OCI-LY1 (cell line): ENCODE data around the gene FAM120C.

Source experiments
- H2AFZ ChIP-seq: fragments of 200-600 bp; sonication (generic), shearing (Covaris generic); 2 replicates; pipeline ENCODE4 v1.6.0; 2014; ENCODE audit warnings: antibody characterized with exemption, mild to moderate bottlenecking, low read length
- H3F3A ChIP-seq: fragments of 200-600 bp; sonication (generic), shearing (Covaris generic); 2 replicates; pipeline ENCODE4 v1.6.0; 2014; ENCODE audit warnings: mild to moderate bottlenecking, antibody characterized with exemption, low read length, moderate library complexity; ENCODE audit not compliant: insufficient read depth
- H3K27ac ChIP-seq: fragments of 200-600 bp; sonication (generic); 2 replicates; pipeline ENCODE4 v1.5.1; 2014; ENCODE audit warnings: low read length, mixed run types, mild to moderate bottlenecking, low read depth; ENCODE audit not compliant: poor library complexity, severe bottlenecking
- H3K27me3 ChIP-seq: fragments of 200-600 bp; sonication (generic); 2 replicates; pipeline ENCODE4 v1.6.0; 2014; ENCODE audit warnings: antibody characterized with exemption, mild to moderate bottlenecking, low read length, moderate library complexity; ENCODE audit not compliant: insufficient read depth
- H3K36me3 ChIP-seq: fragments of 200-600 bp; sonication (generic); 2 replicates; pipeline ENCODE4 v1.6.1; 2014; ENCODE audit warnings: mild to moderate bottlenecking, antibody characterized with exemption, low read length, moderate library complexity, mixed read lengths; ENCODE audit not compliant: insufficient read depth
- H3K4me1 ChIP-seq: fragments of 200-600 bp; sonication (generic); 2 replicates; pipeline ENCODE4 v1.5.1; 2014; ENCODE audit warnings: mild to moderate bottlenecking, low read length, moderate library complexity; ENCODE audit not compliant: insufficient read depth, severe bottlenecking
- H3K4me2 ChIP-seq: fragments of 200-600 bp; sonication (generic), shearing (Covaris generic); 2 replicates; pipeline ENCODE4 v1.6.1; 2014; ENCODE audit warnings: low read length
- H3K4me3 ChIP-seq: fragments of 200-600 bp; sonication (generic); 2 replicates; pipeline ENCODE4 v1.5.1; 2014; ENCODE audit warnings: low read length, low read depth, mild to moderate bottlenecking, mixed read lengths; ENCODE audit not compliant: poor library complexity, severe bottlenecking
- H3K79me2 ChIP-seq: fragments of 200-600 bp; shearing (Covaris generic); 2 replicates; pipeline ENCODE4 v1.6.1; 2016; ENCODE audit warnings: mixed run types, low read length, mixed read lengths; ENCODE audit not compliant: insufficient read depth
- H3K9ac ChIP-seq: fragments of 200-600 bp; sonication (generic), shearing (Covaris generic); 2 replicates; pipeline ENCODE4 v1.6.1; 2014; ENCODE audit warnings: mild to moderate bottlenecking, low read length, mixed read lengths
- H3K9me2 ChIP-seq: fragments of 200-600 bp; sonication (generic), shearing (Covaris generic); 2 replicates; pipeline ENCODE4 v1.6.1; 2014; ENCODE audit warnings: low read depth, mild to moderate bottlenecking, low read length, mixed read lengths
- H3K9me3 ChIP-seq: fragments of 200-600 bp; shearing (Covaris generic); 2 replicates; pipeline ENCODE4 v1.6.1; 2014; ENCODE audit warnings: low read length, mixed read lengths
- H4K20me1 ChIP-seq: fragments of 200-600 bp; sonication (generic), shearing (Covaris generic); 2 replicates; pipeline ENCODE4 v1.6.0; 2016; ENCODE audit warnings: mild to moderate bottlenecking, low read length; ENCODE audit not compliant: insufficient read depth
- EZH2 ChIP-seq: fragments of 200-600 bp; sonication (generic), shearing (Covaris generic); IDR thresholded peaks from 2 replicates; pipeline ENCODE4 v1.8.0; 2017; ENCODE audit warnings: borderline replicate concordance, mixed run types, mild to moderate bottlenecking, antibody characterized with exemption, low read length, moderate library complexity, mixed read lengths
- TF ChIP-seq, protein P1 (sequence below): fragments of 200-600 bp; sonication (generic), shearing (Covaris generic); IDR thresholded peaks from 2 replicates; pipeline ENCODE4 v1.5.1; 2017; ENCODE audit warnings: mild to moderate bottlenecking, antibody characterized with exemption, low read length, moderate library complexity, mixed read lengths

The FAM120C gene

DNA sequence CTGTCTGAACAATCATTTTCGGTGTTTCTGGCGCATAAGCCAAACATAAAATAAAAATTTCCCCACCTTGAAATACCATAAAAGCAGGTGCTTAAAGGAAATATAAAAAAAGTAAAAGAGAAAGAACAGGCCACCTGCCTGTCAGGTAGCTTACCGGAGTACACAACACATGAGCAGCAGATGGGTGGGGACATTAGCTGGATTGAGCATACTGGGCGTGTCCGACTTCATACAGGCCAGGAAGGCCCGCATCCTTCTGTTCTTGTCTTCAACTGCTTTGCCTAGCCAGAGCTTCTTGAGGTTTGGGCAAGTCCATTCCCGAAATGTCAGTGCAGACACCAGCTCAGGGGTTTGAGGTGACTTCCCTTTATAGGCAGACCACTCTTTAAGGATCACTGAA, 66.7 kb downstream of the FAM120C start:
- H4K20me1 ChIP-seq, result no peaks in the 10 kb centered on the region
- H3K36me3 ChIP-seq, result no peaks in the 10 kb centered on the region
- H3K79me2 ChIP-seq, result no peaks in the 10 kb centered on the region
- no peak overlapping the region for H3K4me2 ChIP-seq
- no peak overlapping the region for H3K4me3 ChIP-seq
- H3K9me3 ChIP-seq, result no peaks in the 10 kb centered on the region
- no peak for TF ChIP-seq EZH2
- TF ChIP-seq, protein P1, sequence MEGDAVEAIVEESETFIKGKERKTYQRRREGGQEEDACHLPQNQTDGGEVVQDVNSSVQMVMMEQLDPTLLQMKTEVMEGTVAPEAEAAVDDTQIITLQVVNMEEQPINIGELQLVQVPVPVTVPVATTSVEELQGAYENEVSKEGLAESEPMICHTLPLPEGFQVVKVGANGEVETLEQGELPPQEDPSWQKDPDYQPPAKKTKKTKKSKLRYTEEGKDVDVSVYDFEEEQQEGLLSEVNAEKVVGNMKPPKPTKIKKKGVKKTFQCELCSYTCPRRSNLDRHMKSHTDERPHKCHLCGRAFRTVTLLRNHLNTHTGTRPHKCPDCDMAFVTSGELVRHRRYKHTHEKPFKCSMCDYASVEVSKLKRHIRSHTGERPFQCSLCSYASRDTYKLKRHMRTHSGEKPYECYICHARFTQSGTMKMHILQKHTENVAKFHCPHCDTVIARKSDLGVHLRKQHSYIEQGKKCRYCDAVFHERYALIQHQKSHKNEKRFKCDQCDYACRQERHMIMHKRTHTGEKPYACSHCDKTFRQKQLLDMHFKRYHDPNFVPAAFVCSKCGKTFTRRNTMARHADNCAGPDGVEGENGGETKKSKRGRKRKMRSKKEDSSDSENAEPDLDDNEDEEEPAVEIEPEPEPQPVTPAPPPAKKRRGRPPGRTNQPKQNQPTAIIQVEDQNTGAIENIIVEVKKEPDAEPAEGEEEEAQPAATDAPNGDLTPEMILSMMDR, result no peak
- H3K9ac ChIP-seq, result no peak overlapping the region
- no peaks in the 10 kb centered on the region for H3K27me3 ChIP-seq
- no peak overlapping the region for H2AFZ ChIP-seq
- no peaks in the 10 kb centered on the region for H3K9me2 ChIP-seq
- H3F3A ChIP-seq, result no peaks in the 10 kb centered on the region
- no peak overlapping the region for H3K27ac ChIP-seq
- no peaks in the 10 kb centered on the region for H3K4me1 ChIP-seq

DNA sequence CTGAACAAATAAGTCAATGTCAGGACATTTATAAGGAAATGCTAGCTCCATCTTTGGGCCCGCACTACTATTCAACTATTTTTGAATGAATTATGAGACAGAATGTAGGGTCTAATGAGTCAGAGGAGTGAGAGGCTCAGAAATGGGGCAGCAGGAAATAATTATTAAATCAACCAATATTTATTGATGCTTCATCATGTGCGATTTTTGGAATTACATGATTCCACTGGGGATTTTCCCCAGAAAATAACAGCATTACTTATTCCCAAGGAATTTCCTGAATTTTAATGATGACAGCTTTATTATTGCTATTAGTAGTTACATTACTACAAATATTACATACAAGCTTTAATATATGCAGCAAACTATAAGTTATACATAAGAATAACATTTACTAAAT, 89.5 kb downstream of the FAM120C start:
- H3K9ac ChIP-seq, result no peak overlapping the region
- no peaks in the 10 kb centered on the region for H3K9me2 ChIP-seq
- no peak overlapping the region for H2AFZ ChIP-seq
- H3K27ac ChIP-seq, result no peak overlapping the region
- no peaks in the 10 kb centered on the region for H3K9me3 ChIP-seq
- TF ChIP-seq, protein P1, result no peak
- no peak for TF ChIP-seq EZH2
- no peaks in the 10 kb centered on the region for H3K79me2 ChIP-seq
- no peaks in the 10 kb centered on the region for H4K20me1 ChIP-seq
- H3F3A ChIP-seq, result no peaks in the 10 kb centered on the region
- no peaks in the 10 kb centered on the region for H3K4me1 ChIP-seq
- no peak overlapping the region for H3K4me3 ChIP-seq
- H3K27me3 ChIP-seq, result no peaks in the 10 kb centered on the region
- H3K4me2 ChIP-seq, result no peak overlapping the region
- H3K36me3 ChIP-seq, result no peaks in the 10 kb centered on the region

DNA sequence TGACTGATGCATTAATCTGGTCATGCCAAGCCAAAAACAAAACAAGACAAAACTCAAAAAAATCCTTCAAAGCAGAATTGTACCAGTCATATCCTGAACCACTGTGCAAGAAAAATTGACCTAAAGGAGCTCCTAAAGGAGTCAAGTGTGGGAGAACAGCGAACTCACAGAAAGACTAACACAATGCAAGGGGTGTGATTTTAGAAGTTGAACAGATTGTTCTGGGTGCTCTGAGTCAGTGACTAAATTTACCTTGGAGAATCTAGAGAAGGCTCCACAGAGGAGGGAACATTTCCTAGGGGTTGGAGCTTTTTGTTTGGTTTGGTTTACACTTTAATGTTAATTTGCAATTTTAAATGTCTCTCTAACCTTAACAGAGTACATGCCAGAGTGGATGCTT, 89.9 kb downstream of the FAM120C start:
- TF ChIP-seq, protein P1, result no peak
- TF ChIP-seq EZH2, result no peak
- Histone ChIP-seq H3K4me3 (no peak overlapping the region), H3K4me2 (no peak overlapping the region), H2AFZ (no peak overlapping the region), H3K79me2 (no peaks in the 10 kb centered on the region), H3K9me3 (no peaks in the 10 kb centered on the region), H3K36me3 (no peaks in the 10 kb centered on the region), H4K20me1 (no peaks in the 10 kb centered on the region), H3F3A (no peaks in the 10 kb centered on the region), H3K27me3 (no peaks in the 10 kb centered on the region), H3K27ac (no peak overlapping the region), H3K4me1 (no peaks in the 10 kb centered on the region), H3K9me2 (no peaks in the 10 kb centered on the region), H3K9ac (no peak overlapping the region)
